ENCODE measurements around the gene TNRC18.

TNRC18 gene

GRCh38 chr7:5428478-5429252 lies 5.0 kb upstream of the TNRC18 start:
- peak in 2 of 3 experiments; percentile 65 to 72 for DNase-seq

DNA sequence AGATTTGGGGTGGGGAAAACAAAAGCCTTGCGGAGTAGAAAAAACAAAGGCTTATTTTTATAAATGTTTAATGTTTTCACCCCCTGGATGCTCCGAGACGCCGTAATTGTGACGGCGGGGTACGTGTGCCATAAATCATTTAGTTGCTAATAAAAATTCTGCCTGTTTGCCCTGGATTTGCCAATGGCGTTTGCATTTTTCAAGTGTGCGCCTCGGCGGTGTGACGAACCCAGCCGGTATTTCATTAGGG lies 2.5 kb upstream of the TNRC18 start:
- peak in 1 of 3 experiments; percentile 74 for DNase-seq

- DNase-seq, result peak; percentile 84 to 95 (median 95)
These were observed 2.0 kb upstream of the TNRC18 start for GRCh38 chr7:5425507-5426225.

DNA sequence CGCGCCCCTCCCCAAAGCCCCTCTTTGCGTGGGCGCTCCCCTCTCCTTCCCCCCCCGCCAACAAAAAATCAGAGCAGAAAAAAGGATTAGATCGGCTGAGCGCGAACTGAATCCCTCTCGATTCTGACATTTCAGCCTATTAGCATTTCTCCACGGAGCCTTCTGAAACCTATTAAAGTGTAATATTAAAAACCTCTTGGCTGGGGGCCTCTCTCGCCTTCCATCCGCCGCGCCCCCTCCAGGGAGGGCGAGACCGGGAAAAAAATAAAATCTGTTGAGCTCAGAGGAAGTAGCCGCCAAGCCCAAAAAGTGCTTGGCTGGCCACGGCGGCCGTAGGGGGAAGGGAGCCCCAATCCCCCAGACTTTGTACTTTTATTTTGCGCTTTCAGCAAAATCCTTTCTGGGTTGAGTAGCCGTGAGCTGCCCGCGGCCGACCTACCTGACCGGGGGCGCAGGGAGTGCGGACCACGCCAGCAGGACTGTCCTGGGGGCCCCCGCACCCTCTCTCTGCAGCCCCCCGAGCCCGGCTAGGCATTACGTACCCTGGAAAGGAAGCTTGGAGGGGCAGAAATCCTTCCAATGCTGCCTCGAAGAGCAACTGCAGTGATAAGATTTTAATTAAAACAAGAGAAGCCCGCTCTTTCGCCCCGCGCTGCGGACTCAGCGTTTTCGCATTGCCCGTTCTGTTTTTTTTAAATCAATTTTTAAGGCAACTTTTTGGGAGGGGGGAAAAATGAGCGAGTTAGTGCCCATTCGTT lies 1.3 kb upstream of the TNRC18 start:
- peak; percentile 52 to 84 (median 80) for DNase-seq

DNA sequence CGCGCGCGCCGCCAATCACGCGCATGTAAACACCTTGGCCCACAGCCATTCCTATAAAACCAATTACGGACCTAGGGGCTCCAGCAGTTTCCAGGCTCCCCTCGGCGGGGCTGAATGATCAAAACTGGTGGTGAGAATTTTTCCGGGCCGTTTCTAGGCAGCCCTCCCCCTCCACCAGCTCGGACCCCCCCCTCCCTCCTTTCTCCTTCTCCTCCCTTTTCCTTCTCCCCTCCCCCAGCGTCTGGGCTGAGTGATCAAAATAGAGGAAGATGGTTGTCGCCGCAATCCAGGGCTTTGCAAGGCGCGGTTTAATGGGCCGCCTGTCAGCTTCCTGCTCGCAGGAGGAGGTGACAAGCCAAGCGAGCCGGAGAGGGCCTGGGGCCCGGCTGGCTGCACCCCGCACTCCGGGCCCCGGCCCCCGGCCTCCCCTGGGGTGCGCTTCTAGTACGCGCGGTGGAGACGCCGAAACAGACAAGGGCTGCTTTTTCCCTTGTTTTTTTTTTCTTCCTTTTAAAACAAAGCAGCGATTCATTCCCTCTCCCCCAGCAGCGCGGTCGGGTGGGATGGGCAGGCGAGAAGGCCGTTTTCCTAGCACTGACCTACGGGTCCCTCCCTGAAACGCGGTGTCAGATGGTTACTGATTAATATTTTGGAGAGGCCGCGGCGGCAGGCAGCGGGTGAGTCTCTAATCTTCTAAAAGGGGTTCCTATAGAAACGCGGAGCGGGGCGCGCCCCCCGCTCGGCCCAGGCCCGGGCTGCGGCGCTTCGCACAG lies 528 bp upstream of the TNRC18 start:
- DNase-seq, result peak; percentile 98 to 100 (median 99)

GRCh38 chr7:5422396-5423305 lies 983 bp downstream of the TNRC18 start:
- peak; percentile 42 to 74 (median 71) for DNase-seq

- peak; percentile 41 to 66 (median 58) for DNase-seq
These were observed 1.8 kb downstream of the TNRC18 start for GRCh38 chr7:5421714-5422395.

DNA sequence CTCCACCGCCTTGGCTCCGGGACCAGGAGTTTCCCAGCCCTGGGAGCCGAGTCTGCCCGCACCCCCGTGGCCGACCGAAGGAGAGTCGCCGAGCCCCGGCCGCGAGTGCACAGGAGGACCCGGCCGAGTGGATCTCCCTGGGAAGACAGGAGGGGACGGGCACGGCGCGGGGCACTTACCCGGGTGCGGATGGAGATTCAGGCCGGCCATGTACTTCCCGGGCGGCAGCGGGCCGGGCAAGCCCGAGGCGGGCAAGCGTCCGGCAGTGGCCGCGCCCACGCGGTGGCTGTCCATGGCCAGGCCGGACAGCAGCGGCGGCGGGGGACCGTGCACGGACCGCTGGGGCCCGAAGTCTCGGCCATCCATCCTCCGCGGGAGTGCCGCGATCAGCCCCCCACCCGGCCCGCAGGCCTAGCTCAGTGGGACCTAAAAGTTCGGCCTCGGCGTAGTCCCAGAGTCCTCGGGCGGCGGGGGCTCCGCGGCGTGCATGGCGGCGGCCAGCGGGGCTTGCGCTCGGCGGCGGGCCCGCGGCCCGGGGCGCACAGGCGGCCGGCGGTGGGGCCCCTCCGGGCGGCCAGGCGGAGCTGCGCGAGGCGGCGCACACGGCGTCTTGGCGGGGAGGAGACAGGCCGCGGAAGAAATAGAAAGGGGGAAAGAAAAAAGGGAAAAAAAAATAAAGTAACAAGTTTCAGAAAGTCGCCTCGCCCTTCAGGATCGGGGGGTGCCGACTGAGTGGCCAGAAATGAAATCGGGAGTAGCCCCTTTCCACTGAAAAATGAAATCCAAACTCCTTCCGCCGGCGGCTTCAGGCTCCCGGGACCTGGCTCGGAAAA lies 2.5 kb downstream of the TNRC18 start:
- peak; percentile 13 to 35 (median 34) for DNase-seq

- no peak for DNase-seq
These were observed 3.4 kb downstream of the TNRC18 start for GRCh38 chr7:5420067-5420880.

DNA sequence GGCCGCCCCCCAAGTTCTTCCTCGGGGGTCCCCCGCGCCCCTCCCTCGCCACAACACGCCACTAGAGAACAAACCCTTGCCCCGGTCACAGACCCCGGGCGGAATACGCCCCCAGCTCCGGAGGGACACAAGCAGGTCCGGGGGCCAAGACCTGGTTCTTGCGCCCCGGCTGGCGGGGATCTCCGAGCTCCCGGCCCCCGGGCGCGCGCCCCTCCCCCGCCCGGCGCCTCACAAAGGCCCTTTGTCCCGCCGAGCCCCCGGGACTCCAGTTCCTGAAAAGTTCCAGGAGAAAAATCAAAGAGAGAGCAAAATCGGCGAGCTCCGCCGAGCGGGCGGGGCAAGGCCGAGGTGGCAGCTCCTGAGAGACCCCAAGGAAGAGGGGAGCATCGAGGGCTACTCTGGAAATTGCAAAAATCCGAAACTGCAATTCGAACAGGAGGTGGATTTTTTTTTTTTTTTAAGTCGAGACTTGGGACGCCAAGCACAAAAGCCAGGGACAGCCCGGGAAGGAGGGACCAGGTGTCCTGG lies 4.0 kb downstream of the TNRC18 start:
- no peak for DNase-seq

- DNase-seq, result no peak
These were observed 5.4 kb downstream of the TNRC18 start for GRCh38 chr7:5418285-5418582.

DNA sequence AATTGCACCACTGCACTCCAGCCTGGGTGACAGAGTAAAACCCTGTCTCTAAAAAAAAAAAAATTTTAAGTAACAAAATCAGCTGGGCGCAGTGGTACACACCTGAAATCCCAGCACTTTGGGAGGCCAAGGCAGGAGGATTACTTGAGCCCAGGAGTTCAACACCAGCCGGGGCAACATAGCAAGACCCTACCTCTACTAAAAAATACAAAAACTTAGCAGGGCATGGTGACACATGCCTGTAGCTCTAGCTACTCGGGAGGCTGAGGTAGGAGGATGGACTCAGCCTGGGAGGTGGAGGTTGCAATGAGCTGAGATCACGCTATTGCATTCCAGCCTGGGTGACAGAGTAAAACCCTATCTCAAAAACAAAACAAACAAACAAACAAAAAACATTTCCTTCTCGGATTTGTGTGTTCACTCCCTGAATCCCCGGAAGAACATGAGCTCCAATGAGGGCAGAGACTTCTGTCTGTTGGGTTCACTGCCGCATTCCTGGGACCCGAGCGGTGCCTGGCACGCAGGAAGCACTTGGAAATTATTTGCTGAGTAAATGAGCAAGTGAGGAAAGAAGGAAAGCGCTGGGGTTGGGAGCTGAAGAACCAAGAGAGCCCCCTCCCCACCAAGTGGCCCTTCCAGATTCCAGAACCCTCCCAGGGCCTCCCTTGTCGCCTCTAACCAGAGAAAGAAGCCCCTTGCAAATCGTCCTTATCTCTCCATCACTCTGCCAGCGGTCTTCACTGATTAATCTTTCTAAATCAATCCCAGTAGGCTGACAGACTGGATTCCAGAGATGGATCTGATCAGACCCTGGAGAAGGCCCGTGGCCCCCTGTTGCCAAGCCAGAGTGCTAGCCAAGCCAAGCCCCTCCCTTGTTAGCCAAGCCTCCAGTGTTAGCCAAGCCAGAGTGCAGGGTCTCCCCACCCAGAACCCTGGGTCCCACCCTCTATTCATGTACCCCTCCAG lies 6.2 kb downstream of the TNRC18 start:
- DNase-seq, result no peak

DNA sequence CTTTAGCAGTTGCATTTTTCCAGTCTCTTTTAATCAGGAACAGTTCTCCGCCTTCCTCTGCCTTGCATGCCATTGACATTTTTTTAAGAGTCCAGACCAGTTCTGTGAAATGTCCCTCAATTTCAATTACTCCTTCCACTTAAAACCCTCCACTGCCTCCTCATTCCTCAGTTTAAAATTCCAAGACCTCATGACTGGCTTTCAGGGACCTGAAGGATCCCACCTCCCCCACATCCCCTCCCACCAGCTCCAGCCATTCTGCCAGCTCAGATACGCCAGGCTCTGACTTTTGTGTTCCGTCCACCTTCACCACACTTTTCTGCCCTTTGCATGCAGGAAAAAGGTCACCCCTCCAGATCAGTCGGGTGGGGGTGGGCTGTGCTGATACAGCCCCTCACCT lies 8.7 kb downstream of the TNRC18 start:
- DNase-seq, result no peak

- no peak for DNase-seq
These were observed 10.2 kb downstream of the TNRC18 start for GRCh38 chr7:5413449-5413786.

GRCh38 chr7:5408777-5409176 lies 14.9 kb downstream of the TNRC18 start:
- no peak for DNase-seq

DNA sequence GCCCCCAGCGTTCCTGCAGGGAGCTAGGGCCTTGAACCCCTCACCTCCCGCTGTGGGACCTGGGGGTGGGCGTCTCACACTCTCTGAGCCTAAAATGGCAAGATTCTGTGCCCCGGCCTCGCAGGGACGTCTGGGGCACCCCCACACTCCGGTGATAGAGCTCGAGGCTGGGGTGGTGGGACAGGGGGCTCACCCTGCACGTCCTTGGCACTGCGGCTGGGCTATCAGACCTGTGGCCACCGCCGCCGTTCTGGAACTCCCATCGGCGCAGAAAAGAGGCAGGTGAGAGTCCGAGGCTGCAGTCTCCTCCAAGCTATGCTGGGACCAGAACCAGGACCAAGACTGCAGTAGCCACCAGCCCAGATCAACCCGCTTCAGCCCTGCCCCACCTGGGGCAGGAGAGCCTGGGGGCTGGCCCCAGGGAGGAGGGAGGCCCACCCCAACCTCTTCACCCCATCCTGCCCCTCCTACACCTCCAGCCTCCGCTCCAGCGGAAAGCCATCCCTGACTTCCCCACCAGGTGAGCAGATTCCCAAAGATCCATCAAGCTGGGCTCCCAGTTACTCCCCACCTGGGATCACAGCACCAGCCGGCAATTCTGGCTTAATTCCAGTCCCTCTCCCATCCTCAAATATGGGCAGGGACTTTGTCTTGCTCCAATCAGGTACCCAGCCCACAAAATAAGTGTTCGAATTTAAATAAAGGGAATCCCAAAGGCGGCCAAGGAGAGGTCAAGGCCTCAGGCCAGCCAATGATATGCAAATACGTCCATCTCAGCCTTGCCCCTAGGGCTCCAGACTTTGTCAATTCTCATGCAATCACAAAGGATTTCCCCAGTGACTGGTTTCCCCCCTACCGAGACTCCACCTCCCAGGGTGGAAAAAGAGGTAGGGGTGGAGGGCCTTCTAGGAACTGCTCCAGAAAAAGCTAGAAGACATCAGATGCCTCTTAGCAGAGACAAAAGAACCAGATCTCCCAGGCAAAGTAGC lies 16.4 kb downstream of the TNRC18 start:
- DNase-seq, result no peak

DNA sequence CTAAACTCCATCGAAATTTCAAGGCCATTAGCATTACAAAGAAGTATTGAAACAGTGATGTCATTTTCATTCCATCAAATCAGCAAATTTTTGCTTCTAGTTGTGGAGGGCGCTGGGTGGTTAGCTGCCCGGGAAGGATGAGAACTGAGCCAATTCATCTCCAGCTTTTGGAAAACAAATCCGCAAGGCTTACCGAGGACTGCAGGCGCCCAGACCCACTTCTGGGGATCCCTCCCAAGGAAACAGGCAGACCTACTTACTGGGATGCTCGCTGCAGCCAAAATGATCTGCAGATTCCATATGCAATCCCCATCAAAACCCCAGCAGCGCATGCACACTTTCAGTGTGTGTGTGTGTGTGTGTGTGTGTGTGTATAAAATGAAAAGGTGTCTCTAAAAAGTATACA lies 19.2 kb downstream of the TNRC18 start:
- DNase-seq, result no peak
